ENCODE measurements around the gene FAM50B.

DNA sequence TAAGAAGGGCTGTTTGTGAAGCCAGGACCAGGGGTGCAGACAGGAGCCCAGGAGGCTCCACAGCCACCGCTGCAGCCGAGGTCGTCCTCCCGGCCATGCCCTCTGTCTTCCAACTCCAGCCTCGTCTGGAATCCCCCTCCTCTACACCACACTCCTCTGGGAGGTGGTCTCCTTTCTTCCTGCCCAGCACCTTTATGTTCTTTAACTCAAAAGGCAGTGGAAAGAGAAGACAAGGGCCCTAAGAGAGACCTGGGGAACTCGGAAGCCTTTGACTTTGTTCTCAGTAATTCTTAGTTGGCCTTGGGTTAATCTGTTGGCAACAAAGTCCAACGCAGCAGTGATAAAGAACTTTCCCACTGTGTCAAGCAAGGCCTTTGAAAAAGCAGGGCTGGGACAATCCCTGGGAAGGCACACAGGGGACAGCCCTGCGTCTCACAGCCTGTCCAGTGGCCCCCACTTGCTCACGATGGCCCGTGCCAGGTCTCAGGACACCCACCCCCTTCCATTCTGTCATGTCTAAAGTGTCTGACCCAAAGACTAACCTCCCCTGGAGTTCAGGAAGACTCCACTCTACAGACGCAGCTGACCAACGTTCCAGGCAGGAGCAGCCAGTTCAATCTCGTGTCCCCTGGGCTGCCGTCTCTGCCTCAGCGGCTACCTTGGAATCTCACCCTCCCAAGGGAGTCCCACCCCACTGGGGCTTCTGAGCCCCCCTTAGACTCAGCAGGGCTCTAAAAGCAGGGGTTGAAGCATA is 42.8 kb upstream of the FAM50B start:
- TF ChIP-seq, protein P1, sequence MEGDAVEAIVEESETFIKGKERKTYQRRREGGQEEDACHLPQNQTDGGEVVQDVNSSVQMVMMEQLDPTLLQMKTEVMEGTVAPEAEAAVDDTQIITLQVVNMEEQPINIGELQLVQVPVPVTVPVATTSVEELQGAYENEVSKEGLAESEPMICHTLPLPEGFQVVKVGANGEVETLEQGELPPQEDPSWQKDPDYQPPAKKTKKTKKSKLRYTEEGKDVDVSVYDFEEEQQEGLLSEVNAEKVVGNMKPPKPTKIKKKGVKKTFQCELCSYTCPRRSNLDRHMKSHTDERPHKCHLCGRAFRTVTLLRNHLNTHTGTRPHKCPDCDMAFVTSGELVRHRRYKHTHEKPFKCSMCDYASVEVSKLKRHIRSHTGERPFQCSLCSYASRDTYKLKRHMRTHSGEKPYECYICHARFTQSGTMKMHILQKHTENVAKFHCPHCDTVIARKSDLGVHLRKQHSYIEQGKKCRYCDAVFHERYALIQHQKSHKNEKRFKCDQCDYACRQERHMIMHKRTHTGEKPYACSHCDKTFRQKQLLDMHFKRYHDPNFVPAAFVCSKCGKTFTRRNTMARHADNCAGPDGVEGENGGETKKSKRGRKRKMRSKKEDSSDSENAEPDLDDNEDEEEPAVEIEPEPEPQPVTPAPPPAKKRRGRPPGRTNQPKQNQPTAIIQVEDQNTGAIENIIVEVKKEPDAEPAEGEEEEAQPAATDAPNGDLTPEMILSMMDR (IDR thresholded peaks at IDR 0.05 in 8 of 11, conservative IDR thresholded peaks at IDR 0.05 in 3 of 11) = no peak
- no peak for TF ChIP-seq POLR2AphosphoS5 (IDR thresholded peaks at IDR 0.05)

Measured in spleen (tissue), 7 donors.